Astrocyte (in vitro differentiated cells and primary cell): ENCODE data around the gene DCAF15. TPM values are rescaled to one million over a fixed set of nuclear protein-coding genes. Genes with fewer than 3 reads are reported as not detected.
"Not testable (repeated sequence)": the region's sequence is repeated elsewhere in the genome, so short reads cannot be mapped to it uniquely, and the experiment has no call there.

Experiments used
- DNase-seq: peaks from one replicate; pipeline ENCODE4 v3.0.0-alpha.2; 2010; ENCODE audit warnings: low read depth
- FAIRE-seq: peaks from 2 replicates; lab custom pipeline; 2011; peaks lifted over from hg19 to GRCh38; lab: Jason Lieb, UNC
- H2AFZ ChIP-seq: 2 replicates; pipeline ENCODE4 v1.6.0; 2012; ENCODE audit warnings: low read depth, low read length, inconsistent platforms
- H3K27ac ChIP-seq: 2 replicates; pipeline ENCODE4 v1.5.1; 2011; ENCODE audit warnings: low read depth, low read length, inconsistent platforms
- H3K27me3 ChIP-seq: 2 replicates; pipeline ENCODE4 v1.6.0; 2011; ENCODE audit warnings: low read length, inconsistent platforms; ENCODE audit not compliant: insufficient read depth
- H3K36me3 ChIP-seq: 2 replicates; pipeline ENCODE4 v1.5.1; 2011; ENCODE audit warnings: low read length, inconsistent platforms; ENCODE audit not compliant: insufficient read depth
- H3K4me1 ChIP-seq: 2 replicates; pipeline ENCODE4 v1.5.1; 2011; ENCODE audit warnings: low read length, inconsistent platforms; ENCODE audit not compliant: insufficient read depth
- H3K4me2 ChIP-seq: 2 replicates; pipeline ENCODE4 v1.6.0; 2012; ENCODE audit warnings: low read length, inconsistent platforms
- H3K4me3 ChIP-seq: 2 replicates; pipeline ENCODE4 v1.5.1; 2011; ENCODE audit warnings: low read depth, mild to moderate bottlenecking, low read length, inconsistent platforms; ENCODE audit not compliant: insufficient read depth
- H3K79me2 ChIP-seq: 2 replicates; pipeline ENCODE4 v1.6.0; 2012; ENCODE audit warnings: mild to moderate bottlenecking, low read length, inconsistent platforms; ENCODE audit not compliant: insufficient read depth
- H3K9ac ChIP-seq: 2 replicates; pipeline ENCODE4 v1.6.0; 2012; ENCODE audit warnings: mild to moderate bottlenecking, low read length, inconsistent platforms
- H3K9me3 ChIP-seq: 2 replicates; pipeline ENCODE4 v1.5.1; 2012; ENCODE audit warnings: low read depth, mild to moderate bottlenecking, low read length, inconsistent platforms; ENCODE audit not compliant: insufficient read depth
- H4K20me1 ChIP-seq: 2 replicates; pipeline ENCODE4 v1.6.0; 2012; ENCODE audit warnings: low read length, inconsistent platforms; ENCODE audit not compliant: insufficient read depth
- H3K27ac Mint-ChIP-seq: one replicate; pipeline ENCODE4 v1.8.0; 2021; ENCODE audit warnings: mild to moderate bottlenecking, mixed read lengths; ENCODE audit not compliant: unreplicated experiment
- H3K27me3 Mint-ChIP-seq: one replicate; pipeline ENCODE4 v1.8.0; 2021; ENCODE audit warnings: low read depth, mixed read lengths; ENCODE audit not compliant: unreplicated experiment
- H3K36me3 Mint-ChIP-seq: one replicate; pipeline ENCODE4 v1.8.0; 2021; ENCODE audit warnings: low read depth, mixed read lengths; ENCODE audit not compliant: unreplicated experiment
- H3K4me1 Mint-ChIP-seq: one replicate; pipeline ENCODE4 v1.8.0; 2021; ENCODE audit warnings: low read depth, mixed read lengths; ENCODE audit not compliant: unreplicated experiment
- H3K4me3 Mint-ChIP-seq: one replicate; pipeline ENCODE4 v1.8.0; 2021; ENCODE audit warnings: mild to moderate bottlenecking, moderate library complexity, mixed read lengths; ENCODE audit not compliant: unreplicated experiment
- H3K9me3 Mint-ChIP-seq: one replicate; pipeline ENCODE4 v1.8.0; 2021; ENCODE audit warnings: mild to moderate bottlenecking, mixed read lengths; ENCODE audit not compliant: unreplicated experiment
- EZH2 ChIP-seq: IDR thresholded peaks from 2 replicates; pipeline ENCODE4 v1.6.1; 2012; ENCODE audit warnings: mild to moderate bottlenecking, low read length, inconsistent platforms; ENCODE audit not compliant: insufficient read depth
- total RNA-seq: library from RNA; stranded (reverse); gene quantifications from 2 replicates; pipeline ENCODE4 v1.2.1, GENCODE V29; 2021
- TF ChIP-seq, protein P1 (sequence below): IDR thresholded peaks from 2 replicates; pipeline ENCODE4 v1.5.1; 2011; ENCODE audit warnings: low read depth, mild to moderate bottlenecking, inconsistent platforms, low read length, moderate library complexity; ENCODE audit not compliant: insufficient read depth

The DCAF15 gene
- total RNA-seq, 1 donor from 2014 or later: 32.2 TPM

DNA sequence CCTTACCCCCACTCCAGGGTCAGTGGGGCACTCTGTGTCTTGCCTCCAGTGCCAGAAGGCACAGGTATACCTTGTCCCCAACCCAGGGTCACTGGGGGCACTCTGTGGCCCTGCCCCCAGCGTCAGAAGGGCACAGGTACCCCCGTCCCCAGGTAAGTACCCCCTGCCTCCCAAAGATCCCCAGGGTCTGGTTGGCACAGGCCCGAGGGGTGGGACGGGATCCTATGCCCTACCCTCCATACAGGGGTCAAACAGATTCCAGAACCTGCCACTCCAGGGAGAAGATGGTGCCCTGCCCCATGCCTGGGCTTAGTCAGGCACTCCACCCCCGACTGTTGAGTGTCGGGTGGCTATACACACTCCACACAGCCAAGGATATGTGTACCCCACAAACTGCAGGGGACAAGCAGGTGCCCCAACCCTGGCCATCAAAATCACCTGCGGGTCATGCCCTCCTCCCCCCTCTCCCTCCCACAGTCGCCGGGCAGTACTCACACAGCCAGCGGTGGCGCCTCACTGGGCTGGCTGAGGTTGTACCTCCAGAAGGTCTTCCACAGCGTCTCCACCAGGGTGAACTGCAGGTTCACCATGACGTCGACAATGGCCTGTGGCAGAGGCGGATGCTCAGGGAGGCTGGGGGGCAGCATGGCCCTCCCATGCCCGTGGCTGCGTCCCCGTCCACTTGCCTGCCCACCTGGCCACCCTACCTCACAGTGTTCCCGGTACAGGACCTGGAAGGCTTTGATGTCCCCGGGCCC, 13.8 kb downstream of the DCAF15 start:
- TF ChIP-seq EZH2: no peak
- TF ChIP-seq, protein P1, sequence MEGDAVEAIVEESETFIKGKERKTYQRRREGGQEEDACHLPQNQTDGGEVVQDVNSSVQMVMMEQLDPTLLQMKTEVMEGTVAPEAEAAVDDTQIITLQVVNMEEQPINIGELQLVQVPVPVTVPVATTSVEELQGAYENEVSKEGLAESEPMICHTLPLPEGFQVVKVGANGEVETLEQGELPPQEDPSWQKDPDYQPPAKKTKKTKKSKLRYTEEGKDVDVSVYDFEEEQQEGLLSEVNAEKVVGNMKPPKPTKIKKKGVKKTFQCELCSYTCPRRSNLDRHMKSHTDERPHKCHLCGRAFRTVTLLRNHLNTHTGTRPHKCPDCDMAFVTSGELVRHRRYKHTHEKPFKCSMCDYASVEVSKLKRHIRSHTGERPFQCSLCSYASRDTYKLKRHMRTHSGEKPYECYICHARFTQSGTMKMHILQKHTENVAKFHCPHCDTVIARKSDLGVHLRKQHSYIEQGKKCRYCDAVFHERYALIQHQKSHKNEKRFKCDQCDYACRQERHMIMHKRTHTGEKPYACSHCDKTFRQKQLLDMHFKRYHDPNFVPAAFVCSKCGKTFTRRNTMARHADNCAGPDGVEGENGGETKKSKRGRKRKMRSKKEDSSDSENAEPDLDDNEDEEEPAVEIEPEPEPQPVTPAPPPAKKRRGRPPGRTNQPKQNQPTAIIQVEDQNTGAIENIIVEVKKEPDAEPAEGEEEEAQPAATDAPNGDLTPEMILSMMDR: no peak
- Histone ChIP-seq H3K36me3 (no peaks in the 10 kb centered on the region), H3K4me2 (no peak overlapping the region), H3K4me1 (peaks cover 5% of the 10 kb centered on the region), H3K27me3 (no peaks in the 10 kb centered on the region), H3K27ac (no peak overlapping the region), H3K9ac (no peak overlapping the region), H3K79me2 (no peaks in the 10 kb centered on the region), H3K4me3 (no peak overlapping the region), H2AFZ (no peak overlapping the region), H3K9me3 (no peaks in the 10 kb centered on the region), H4K20me1 (no peaks in the 10 kb centered on the region)
- no peak for FAIRE-seq
- Mint-ChIP-seq H3K4me3 (no peak overlapping the region), H3K4me1 (peaks cover 3% of the 10 kb centered on the region), H3K9me3 (no peaks in the 10 kb centered on the region), H3K27ac (no peak overlapping the region), H3K36me3 (peaks cover 23% of the 10 kb centered on the region), H3K27me3 (no peaks in the 10 kb centered on the region)
- DNase-seq: no peak

GRCh38 chr19:13966684-13967128, 14.4 kb downstream of the DCAF15 start:
- FAIRE-seq: no peak
- Mint-ChIP-seq H3K27ac (no peak overlapping the region), H3K9me3 (no peaks in the 10 kb centered on the region), H3K4me1 (no peaks in the 10 kb centered on the region), H3K36me3 (peaks cover 20% of the 10 kb centered on the region), H3K4me3 (no peak overlapping the region), H3K27me3 (no peaks in the 10 kb centered on the region)
- H3K27ac ChIP-seq: no peak overlapping the region
- no peaks in the 10 kb centered on the region for H3K79me2 ChIP-seq
- H3K4me3 ChIP-seq: no peak overlapping the region
- H4K20me1 ChIP-seq: no peaks in the 10 kb centered on the region
- H3K4me1 ChIP-seq: peaks cover 5% of the 10 kb centered on the region
- no peak overlapping the region for H3K4me2 ChIP-seq
- DNase-seq: no peak
- TF ChIP-seq, protein P1: no peak
- H3K27me3 ChIP-seq: no peaks in the 10 kb centered on the region
- H3K9me3 ChIP-seq: no peaks in the 10 kb centered on the region
- H3K36me3 ChIP-seq: no peaks in the 10 kb centered on the region
- no peak overlapping the region for H3K9ac ChIP-seq
- no peak overlapping the region for H2AFZ ChIP-seq

- H3K27ac Mint-ChIP-seq, H3K4me2 ChIP-seq, H2AFZ ChIP-seq, H3K36me3 ChIP-seq, H3K4me1 ChIP-seq, H3K27ac ChIP-seq, FAIRE-seq, H3K27me3 Mint-ChIP-seq, H3K9me3 Mint-ChIP-seq, H3K4me3 Mint-ChIP-seq, H3K9ac ChIP-seq, H4K20me1 ChIP-seq, H3K4me1 Mint-ChIP-seq, H3K27me3 ChIP-seq, H3K9me3 ChIP-seq, H3K4me3 ChIP-seq, H3K79me2 ChIP-seq, DNase-seq: not testable (repeated sequence)
- H3K36me3 Mint-ChIP-seq: peaks cover 19% of the 10 kb centered on the region
These were observed 14.9 kb downstream of the DCAF15 start for GRCh38 chr19:13967206-13967605.
